COLO668 (cell line): ENCODE results near the gene S100PBP.
"Not testable (repeated sequence)": the region's sequence is repeated elsewhere in the genome, so short reads cannot be mapped to it uniquely, and the experiment has no call there.

Experiments
- DNase-seq: peaks from one replicate; lab custom pipeline; 2025; ENCODE audit not compliant: unreplicated experiment; lab: John Stamatoyannopoulos, UW

The S100PBP gene

GRCh38 chr1:32898958-32899357 lies 81.5 kb downstream of the S100PBP start:
- DNase-seq, result no peak

DNA sequence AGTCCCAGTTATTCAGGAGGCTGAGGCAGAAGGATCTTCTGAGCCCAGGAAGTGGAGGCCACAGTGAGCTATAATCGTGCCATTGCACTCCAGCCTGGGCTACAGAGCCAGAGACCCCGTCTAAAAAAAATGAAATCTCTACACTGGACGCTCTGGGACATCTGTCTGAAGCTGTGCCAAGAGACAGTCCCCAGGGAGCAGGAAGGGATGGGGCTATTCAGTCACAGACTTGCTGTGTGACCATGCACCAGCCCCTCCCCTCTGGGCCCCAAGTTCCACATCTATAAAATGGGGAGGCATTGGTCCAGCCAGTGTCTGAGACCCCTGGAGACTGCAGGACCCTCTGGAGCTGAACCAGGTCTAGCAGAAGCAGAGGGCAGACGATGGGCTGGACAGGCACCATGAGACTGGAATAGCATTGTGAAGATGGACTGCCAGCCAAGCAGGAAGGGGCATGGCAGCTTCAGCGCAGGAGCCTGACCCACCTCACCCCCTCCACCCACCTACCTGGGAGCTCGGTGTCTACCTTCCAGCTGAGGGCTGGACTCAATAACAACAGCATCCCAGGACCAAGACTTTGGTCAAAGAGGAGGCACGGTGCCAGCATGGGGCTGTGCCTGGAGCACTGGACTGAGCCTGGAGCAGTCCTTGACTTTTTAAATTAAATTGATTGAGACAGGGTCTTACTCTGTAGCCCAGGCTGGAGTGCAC lies 82.3 kb downstream of the S100PBP start:
- DNase-seq, result no peak

GRCh38 chr1:32900371-32900955 lies 83.0 kb downstream of the S100PBP start:
- no peak for DNase-seq

DNA sequence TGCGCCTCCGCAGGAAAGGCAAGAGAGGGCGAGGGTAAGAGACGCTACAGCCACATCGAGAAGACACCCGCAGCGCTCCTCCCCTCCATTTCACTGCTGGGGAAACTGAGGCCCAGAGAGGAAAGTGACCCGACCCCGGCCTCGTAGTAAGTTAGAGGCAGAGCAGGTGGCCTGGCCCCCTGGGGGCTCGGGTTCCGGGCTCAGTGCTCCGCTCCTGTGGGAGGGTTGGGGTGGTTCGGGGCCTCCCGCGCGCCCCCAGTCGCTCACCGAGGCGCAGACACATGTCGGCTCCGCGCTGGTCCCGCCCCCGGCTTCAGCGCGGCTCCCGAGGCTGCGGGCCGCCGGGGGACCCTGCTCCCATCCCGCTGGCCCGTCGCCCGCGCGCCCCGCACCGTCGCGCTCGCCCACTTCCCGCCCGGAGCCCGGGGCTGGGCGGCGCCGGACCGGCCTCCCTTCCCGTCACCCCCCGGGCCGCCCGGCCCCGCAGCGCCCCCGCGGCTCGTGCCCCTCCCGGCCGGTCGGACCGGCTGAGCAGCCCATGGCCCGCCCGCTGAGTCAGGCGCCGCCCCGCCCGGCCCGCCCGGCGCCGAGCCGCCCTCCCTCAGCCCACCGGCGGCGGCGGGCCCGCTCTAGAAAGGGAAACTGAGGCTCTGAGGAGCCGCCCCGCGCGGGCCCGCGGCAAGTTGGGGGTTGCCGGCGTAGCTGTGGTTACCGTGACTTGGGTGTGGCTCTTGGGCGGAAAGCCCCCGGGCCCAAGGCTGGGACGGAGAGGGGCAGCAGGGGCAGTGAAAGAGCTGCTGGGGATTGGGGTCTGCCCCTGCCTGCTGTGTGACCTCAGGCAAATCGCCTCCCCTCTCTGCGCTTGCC lies 83.7 kb downstream of the S100PBP start, which contains the start of gene TMEM54:
Gene TMEM54 (minus strand): TSS at position 434 of the 867 bp plus-strand sequence. CDS start 151 bp downstream, at position 283.
- peak; percentile 38 for DNase-seq

DNA sequence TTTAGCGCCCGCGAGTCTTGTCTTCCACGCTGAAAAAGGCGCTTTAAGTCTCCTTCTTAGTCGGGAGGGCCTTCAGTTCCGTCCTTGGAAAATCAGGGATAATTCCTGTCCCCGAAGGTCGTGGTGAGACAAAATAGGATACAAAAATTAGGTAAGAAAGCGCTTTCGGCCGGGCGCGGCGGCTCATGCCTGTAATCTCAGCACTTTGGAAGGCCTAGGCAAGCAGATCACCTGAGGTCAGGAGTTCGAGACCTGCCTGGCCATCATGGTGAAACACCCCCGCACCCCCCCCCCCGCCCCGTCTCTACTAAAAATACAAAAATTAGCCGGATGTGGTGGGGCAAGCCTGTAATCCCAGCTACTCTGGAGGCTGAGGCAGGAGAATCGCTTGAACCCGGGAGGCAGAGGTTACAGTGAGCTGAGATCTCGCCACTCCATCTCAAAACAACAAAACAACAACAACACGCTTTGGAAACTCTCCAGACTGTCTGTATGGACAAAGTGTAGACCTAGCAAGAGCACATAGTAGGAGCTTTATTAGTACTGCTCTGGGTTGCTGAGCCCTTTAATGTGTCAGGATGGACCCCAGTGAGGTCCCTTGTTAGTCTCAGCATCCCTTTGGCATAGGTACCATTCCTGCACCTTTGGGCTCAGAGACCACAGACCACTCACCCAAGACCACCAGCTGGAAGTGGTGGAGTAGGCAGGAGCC lies 84.5 kb downstream of the S100PBP start:
- no peak for DNase-seq

DNA sequence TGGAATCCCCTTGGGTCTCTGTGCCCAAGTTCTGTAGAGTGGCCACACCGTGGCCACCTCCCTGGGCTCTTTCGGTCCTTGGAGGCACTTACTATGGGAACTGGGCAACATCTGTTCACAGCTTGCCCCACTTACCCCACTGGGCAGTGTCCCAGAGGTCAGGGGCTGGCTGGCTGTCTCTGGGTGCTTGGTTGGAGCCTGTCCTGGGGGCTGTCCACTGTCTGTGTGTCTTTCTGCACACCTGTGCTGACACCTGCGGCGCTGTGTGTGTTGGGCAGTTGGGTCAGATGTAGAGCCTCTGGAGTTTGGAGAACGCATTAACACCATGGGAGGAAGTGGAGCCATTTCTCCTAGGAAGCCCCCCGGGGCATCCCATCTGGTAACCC lies 85.1 kb downstream of the S100PBP start:
- no peak for DNase-seq

DNA sequence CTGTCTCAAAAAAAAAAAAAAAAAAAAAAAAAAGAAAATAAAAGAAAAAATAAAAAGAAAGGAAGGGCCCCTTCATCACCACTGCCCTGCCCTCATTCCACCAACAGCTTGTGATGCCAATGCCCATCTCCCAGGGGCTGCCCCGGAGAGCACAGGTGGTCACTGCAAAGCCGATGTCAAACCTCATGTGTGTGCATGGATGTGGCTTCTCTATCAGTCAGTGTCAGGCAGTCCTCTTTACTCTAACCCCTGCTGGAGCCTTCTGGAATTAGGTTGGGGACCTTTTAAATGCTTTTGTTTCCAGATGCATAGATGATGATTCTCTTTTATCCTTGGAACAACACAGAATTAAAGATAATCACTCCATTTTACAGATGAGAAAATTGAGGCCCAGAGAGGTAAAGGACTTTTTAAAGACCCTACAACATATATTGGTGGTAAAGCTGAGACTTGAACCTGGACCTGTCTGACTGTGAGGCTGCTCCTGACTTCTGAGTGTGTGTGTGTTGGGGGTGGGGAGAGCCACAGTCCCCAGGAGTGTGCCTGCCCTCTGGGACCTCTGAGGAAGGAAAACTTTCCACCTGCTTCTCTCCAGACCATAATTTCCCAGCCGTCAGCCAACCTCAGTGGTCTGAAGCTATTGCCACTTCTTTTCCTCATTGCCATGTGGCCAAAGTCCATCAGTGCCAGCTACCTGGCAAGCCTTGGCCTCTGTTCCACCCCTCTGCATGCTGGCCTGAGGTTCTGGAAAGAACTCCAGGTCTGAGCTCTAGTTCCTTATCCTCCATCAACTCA lies 86.7 kb downstream of the S100PBP start:
- no peak for DNase-seq

DNA sequence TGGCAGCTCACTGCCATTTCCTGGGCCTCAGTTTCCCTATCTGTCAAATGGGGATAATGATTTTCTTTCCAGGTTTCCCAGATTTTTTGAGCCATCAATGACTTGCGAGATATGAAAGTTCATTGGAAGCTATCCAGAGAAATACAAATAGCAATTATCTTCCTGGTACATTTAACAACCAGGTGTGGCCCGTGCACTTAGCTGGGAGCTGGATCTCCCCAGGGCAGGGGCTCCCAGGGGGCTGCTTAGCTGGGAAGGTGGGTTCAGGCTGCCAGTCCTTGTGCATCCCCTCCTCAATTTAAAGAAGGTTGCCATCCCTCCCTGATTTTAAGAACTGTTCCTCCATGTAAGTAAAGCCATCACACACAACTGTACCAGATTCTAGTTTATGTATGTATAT lies 87.3 kb downstream of the S100PBP start:
- no peak for DNase-seq

DNA sequence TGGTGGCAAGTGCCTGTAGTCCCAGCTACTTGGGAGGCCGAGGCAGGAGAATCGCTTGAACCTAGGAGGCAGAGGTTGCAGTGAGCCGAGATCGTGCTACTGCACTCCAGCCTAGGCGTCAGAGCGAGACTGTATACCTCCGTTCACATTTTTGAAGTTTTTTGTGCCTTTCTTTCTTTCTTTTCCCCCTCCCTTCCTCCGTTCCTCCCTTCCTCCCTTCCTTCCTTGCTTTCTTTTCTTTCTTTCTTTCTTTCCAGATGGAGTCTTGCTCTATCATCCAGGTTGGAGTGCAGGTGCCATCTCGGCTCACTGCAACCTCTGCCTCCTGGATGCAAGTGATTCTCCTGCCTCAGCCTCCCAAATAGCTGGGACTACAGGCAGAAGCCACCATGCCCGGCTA lies 88.1 kb downstream of the S100PBP start:
- not testable (repeated sequence) for DNase-seq

- no peak for DNase-seq
Measured at GRCh38 chr1:32906654-32907053, 89.2 kb downstream of the S100PBP start.

DNA sequence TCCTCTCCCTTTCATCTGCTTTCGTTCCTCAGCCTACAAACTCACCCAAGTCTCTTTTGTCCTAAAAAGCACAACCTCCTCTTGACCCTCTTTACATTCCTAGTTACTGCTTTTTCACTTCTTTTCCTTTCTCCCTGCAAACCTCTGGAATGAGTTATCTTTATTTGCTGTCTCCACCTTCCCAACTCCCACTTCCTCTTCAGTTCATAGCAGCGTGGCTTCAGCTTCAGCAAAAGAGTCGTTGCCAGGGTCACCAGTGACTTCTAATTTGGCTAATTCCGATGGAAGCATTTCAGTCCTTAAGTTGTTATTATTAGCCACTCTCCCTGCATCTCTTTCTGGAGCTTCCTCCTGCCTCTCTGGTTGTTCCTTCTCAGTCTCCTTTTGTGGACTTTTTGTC lies 90.0 kb downstream of the S100PBP start:
- no peak for DNase-seq
